ENCODE data around the gene PRDM12. TPM values are rescaled to one million over a fixed set of nuclear protein-coding genes. Genes with fewer than 3 reads are reported as not detected.

PRDM12 gene
- total RNA-seq, 1 donor from 2014 or later: 0.21 TPM

DNA sequence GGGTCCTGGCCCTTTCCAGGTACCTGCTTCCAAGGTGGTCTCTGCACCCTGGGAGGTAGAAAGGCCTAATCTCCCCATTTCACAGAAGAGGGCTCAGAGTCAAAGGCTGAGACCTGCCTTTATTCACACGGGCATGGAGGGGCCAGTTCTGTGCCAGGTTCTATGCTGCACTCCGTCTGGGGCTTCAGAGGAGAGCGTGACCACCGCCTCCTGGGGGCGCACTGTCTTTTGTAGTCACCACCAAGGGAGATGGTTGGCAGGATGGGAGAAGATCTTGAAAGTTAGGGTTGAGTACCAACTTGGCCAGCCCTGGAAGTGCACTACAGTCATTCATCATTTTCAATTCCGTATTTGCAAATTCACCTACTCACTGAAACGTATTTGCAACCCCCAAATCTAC, 23.7 kb upstream of the PRDM12 start:
- H3K4me3 Mint-ChIP-seq (ENCODE audit: low read depth): no peak overlapping the region
- no peak for DNase-seq (ENCODE audit: low spot score)

DNA sequence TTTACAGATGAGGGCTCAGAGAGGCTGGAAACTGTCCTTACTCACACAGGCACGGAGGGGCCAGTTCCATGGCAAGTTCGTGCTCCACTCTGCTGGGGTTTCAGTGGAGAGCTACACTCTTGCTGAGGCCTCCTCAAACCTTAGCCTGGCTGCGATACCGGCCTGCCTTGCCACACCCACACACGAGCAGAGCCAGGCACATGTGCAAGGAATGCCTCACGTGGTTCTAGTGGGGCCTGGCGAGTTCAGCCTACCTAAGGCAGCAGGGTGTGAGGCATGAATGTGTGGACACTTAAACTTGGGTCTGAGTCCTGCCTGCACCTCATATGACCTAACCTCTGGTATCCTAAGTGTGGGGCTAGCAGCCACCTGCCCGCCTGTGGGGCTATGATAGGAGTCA, 21.5 kb upstream of the PRDM12 start:
- H3K4me3 Mint-ChIP-seq (ENCODE audit: low read depth): no peak overlapping the region
- DNase-seq (ENCODE audit: low spot score): no peak
- no peaks in the 10 kb centered on the region for H3K9me3 Mint-ChIP-seq
- H3K27ac Mint-ChIP-seq: no peak overlapping the region
- intact Hi-C loops (cut with micrococcal nuclease): no loop called here
- H3K4me1 Mint-ChIP-seq (ENCODE audit: low read depth): no peaks in the 10 kb centered on the region
- no peaks in the 10 kb centered on the region for H3K27me3 Mint-ChIP-seq (ENCODE audit: low read depth)
- peaks cover 4% of the 10 kb centered on the region for H3K36me3 Mint-ChIP-seq (ENCODE audit: low read depth)

More for the DNA sequence above, 23.7 kb upstream of the PRDM12 start:
- no peaks in the 10 kb centered on the region for H3K27me3 Mint-ChIP-seq (ENCODE audit: low read depth)
- peaks cover 7% of the 10 kb centered on the region for H3K36me3 Mint-ChIP-seq (ENCODE audit: low read depth)
- intact Hi-C loops (cut with micrococcal nuclease): no loop called here
- H3K9me3 Mint-ChIP-seq: no peaks in the 10 kb centered on the region
- H3K27ac Mint-ChIP-seq: no peak overlapping the region
- H3K4me1 Mint-ChIP-seq (ENCODE audit: low read depth): no peaks in the 10 kb centered on the region

DNA sequence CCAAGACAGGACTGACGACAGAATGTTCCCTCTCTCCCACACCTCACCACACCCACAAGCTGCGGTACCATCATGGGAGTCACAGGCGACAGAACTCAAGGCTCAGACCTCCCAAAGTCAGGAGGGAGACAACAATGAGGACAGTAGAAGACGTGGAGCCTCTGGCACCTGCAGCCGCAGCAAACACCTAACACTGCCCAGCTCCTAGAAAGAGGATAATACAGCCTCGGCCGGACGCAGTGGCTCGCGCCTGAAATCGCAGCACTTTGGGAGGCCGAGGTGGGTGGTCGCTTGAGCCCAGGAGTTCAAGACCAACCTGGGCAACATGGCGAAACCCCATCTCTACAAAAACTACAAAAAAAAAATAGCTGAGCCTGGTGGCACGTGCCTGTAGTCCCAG, 13.2 kb upstream of the PRDM12 start:
- Mint-ChIP-seq H3K4me3 (ENCODE audit: low read depth) (no peak overlapping the region), H3K9me3 (no peaks in the 10 kb centered on the region), H3K27ac (no peak overlapping the region), H3K27me3 (ENCODE audit: low read depth) (peaks cover 18% of the 10 kb centered on the region), H3K4me1 (ENCODE audit: low read depth) (no peaks in the 10 kb centered on the region), H3K36me3 (ENCODE audit: low read depth) (no peaks in the 10 kb centered on the region)
- no peak for DNase-seq (ENCODE audit: low spot score)
- intact Hi-C loops (cut with micrococcal nuclease): no loop called here

DNA sequence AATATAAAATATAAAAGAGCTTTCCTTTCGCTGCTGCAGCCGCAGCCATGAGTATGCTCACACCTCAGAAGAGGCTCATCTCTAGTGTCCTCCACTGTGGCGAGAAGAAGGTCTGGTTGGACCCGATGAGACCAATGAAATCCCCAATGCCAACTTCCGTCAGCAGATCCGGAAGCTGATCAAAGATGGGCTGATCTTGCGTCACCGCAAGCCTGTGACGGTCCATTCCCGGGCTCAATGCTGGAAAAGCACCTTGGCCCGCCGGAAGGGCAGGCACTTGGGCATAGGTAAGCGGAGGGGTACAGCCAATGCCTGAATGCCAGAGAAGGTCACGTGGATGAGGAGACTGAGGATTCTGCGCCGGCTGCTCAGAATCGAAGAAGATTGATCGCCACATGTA, 12.6 kb upstream of the PRDM12 start:
- H3K4me1 Mint-ChIP-seq (ENCODE audit: low read depth): no peaks in the 10 kb centered on the region
- no peak for DNase-seq (ENCODE audit: low spot score)
- intact Hi-C loops (cut with micrococcal nuclease): no loop called here
- H3K9me3 Mint-ChIP-seq: no peaks in the 10 kb centered on the region
- no peaks in the 10 kb centered on the region for H3K36me3 Mint-ChIP-seq (ENCODE audit: low read depth)
- no peak overlapping the region for H3K4me3 Mint-ChIP-seq (ENCODE audit: low read depth)
- no peak overlapping the region for H3K27ac Mint-ChIP-seq
- H3K27me3 Mint-ChIP-seq (ENCODE audit: low read depth): peaks cover 22% of the 10 kb centered on the region

- Mint-ChIP-seq H3K9me3 (no peaks in the 10 kb centered on the region), H3K27me3 (ENCODE audit: low read depth) (peaks cover 43% of the 10 kb centered on the region), H3K27ac (no peak overlapping the region), H3K4me1 (ENCODE audit: low read depth) (no peaks in the 10 kb centered on the region), H3K36me3 (ENCODE audit: low read depth) (no peaks in the 10 kb centered on the region), H3K4me3 (ENCODE audit: low read depth) (no peak overlapping the region)
- intact Hi-C loops (cut with micrococcal nuclease): no loop called here
- DNase-seq (ENCODE audit: low spot score): no peak
Observed at GRCh38 chr9:130654879-130655278, 9.5 kb upstream of the PRDM12 start.

DNA sequence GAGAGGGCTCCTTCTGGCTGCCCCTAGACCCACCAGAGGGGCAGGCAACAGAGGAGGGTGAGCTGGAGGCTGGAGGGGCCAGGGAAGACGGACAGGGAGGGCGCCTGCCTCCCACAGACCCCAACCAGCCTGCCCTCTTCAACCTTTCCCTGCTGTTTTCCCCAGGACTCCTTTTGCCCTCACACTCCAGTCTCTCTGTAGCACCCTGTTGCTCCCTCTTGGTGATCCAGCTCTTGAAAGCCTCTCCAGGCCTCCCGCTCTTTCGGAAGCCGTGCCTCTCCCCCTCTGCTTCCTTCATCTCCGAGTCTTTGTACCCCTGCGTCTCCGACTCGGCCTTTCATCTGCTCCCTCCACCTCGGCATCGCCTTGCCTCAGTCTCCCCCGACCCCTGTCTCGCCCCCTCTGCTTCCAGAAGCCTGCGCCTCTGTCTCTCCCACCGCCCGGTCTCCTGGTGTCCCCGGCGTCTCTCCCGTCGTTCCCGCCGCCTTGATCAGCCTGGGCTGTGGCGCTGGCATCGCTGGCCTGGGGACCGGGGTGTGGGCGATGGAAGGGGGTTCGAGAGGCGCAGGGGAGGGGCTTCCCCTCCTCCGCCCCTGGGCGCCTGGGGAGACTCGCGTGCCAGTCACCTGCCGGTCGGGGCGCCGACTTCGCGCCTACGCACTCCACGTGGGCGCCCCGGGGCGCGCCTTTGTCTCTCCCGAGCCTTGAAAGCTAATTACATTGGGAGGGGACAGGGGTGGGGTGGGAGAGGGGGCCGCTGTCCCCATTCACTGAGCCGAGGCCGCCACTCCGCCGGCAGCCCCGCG, 5.3 kb upstream of the PRDM12 start:
- intact Hi-C loops (cut with micrococcal nuclease): no loop called here
- H3K27ac Mint-ChIP-seq: no peak overlapping the region
- no peaks in the 10 kb centered on the region for H3K9me3 Mint-ChIP-seq
- no peak overlapping the region for H3K4me3 Mint-ChIP-seq (ENCODE audit: low read depth)
- no peak for DNase-seq (ENCODE audit: low spot score)
- H3K36me3 Mint-ChIP-seq (ENCODE audit: low read depth): no peaks in the 10 kb centered on the region
- H3K27me3 Mint-ChIP-seq (ENCODE audit: low read depth): peaks cover 62% of the 10 kb centered on the region
- no peaks in the 10 kb centered on the region for H3K4me1 Mint-ChIP-seq (ENCODE audit: low read depth)

DNA sequence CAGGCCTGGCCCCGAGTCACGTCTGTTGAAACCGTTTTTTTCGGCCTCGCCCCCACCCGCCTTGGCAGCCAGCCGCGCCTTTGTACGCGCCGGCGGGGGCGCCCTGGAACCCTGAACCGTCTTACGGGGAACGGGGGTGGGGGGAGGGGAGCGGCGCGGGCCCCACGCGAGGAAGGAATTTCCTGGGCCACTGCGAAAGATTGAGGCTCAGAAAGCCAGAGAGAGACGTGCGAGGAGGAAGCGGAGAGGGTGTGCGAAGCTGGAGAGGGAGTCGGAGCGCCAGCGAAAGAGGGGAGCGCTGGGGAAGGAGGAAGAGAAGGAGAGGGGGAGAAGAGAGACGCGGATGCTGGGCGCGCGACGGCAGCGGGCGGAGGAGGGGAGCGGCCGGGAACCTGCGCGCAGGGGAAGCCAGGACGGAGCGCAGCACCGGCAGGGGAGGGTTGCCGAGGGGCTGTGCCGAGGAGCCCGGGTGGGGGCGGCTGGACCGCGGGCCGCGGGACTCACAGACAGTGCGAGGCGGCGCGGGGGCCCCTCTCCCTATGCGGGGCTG, 4.6 kb upstream of the PRDM12 start:
- no peak overlapping the region for H3K4me3 Mint-ChIP-seq (ENCODE audit: low read depth)
- peaks cover 65% of the 10 kb centered on the region for H3K27me3 Mint-ChIP-seq (ENCODE audit: low read depth)
- H3K36me3 Mint-ChIP-seq (ENCODE audit: low read depth): no peaks in the 10 kb centered on the region
- no peak overlapping the region for H3K27ac Mint-ChIP-seq
- no peaks in the 10 kb centered on the region for H3K9me3 Mint-ChIP-seq
- DNase-seq (ENCODE audit: low spot score): no peak
- intact Hi-C loops (cut with micrococcal nuclease): loop anchor here (5.0 kb wide), 1 partner anchor 1753 kb away; the partner anchor contains the start of gene CFAP77
- H3K4me1 Mint-ChIP-seq (ENCODE audit: low read depth): no peaks in the 10 kb centered on the region

GRCh38 chr9:130660326-130660682, 4.1 kb upstream of the PRDM12 start:
- H3K4me3 Mint-ChIP-seq (ENCODE audit: low read depth): no peak overlapping the region
- no peak for DNase-seq (ENCODE audit: low spot score)
- no peak overlapping the region for H3K27ac Mint-ChIP-seq
- H3K36me3 Mint-ChIP-seq (ENCODE audit: low read depth): no peaks in the 10 kb centered on the region
- H3K4me1 Mint-ChIP-seq (ENCODE audit: low read depth): peaks cover under 1% of the 10 kb centered on the region
- intact Hi-C loops (cut with micrococcal nuclease): loop anchor here (5.0 kb wide), 1 partner anchor 1752 kb away; the partner anchor contains the start of gene CFAP77
- H3K9me3 Mint-ChIP-seq: no peaks in the 10 kb centered on the region
- H3K27me3 Mint-ChIP-seq (ENCODE audit: low read depth): peaks cover 61% of the 10 kb centered on the region

DNA sequence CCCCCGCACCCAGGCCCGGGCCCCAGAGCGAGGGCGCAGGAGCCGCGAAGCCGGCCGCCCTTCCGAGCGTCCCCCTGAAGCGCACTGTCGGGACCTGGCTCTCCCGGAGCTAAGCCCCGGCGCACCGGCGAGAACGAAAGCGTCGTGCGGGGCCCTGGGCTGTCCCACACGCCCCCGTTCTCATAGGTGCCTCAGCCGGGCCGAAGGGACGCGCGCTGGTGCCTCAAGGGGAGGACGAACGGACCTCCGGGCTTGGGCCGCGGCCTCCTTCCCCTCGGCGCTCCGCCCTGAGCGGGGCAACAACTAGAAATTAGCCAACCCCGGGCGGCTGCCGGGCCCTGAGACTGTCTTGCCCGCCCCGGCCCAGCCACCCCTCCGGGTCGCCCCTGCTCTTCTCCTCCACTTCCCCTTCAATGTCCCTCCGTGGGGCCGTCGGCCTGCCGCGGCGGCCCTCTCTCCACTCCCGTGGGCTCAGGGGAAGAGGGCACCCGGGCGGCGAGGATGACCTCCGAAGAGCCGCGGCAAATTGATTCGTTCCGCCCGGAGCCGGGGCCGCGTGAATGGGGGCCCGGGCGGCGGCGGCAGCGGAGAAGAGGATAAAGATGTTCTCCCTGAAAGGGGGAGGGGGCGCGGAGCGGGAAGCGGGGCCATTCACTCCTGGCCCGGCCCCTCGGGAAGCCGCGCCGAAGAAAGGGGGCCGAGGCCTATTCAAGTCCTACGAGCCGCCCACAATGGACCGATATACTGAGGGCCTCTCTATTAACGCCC, 3.5 kb upstream of the PRDM12 start:
- H3K4me3 Mint-ChIP-seq (ENCODE audit: low read depth): no peak overlapping the region
- H3K4me1 Mint-ChIP-seq (ENCODE audit: low read depth): peaks cover 3% of the 10 kb centered on the region
- no peak overlapping the region for H3K27ac Mint-ChIP-seq
- no peaks in the 10 kb centered on the region for H3K9me3 Mint-ChIP-seq
- intact Hi-C loops (cut with micrococcal nuclease): loop anchor here (5.0 kb wide), 1 partner anchor 1751 kb away; the partner anchor contains the start of gene CFAP77
- DNase-seq (ENCODE audit: low spot score): no peak
- no peaks in the 10 kb centered on the region for H3K36me3 Mint-ChIP-seq (ENCODE audit: low read depth)
- H3K27me3 Mint-ChIP-seq (ENCODE audit: low read depth): peaks cover 60% of the 10 kb centered on the region

DNA sequence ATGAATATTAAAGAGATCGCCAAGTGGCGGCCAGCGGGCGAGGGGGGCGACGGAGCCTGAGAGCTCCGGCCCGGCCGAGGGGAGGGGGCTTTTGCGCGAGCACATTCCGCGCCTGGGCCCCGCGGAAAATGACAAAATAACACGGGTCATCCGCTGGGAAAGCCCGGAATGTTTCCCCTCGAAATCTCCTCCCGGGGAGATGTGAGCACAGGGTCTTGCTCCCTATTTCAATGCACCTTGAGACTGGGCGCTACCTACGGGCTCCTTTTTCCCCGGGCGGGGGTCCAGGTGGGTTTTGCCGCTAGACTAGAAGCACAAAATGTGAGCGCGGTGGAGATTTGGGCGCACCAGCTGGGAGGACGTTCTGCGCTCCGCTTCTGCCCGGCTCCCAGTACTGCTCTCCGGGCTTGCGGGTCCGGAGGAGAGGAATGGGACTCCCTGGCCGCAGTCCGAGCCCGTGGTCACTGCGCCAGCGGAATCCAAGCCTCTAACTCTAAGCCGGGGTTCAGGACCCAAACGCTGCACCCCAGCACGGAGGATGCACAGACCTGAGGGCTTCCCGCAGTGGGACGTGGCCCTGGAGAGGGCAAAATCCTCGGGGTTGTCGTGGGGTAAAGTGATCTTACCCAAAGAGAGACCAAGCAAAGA, 2.8 kb upstream of the PRDM12 start:
- Mint-ChIP-seq H3K9me3 (no peaks in the 10 kb centered on the region), H3K4me3 (ENCODE audit: low read depth) (no peak overlapping the region), H3K27ac (no peak overlapping the region), H3K27me3 (ENCODE audit: low read depth) (peaks cover 58% of the 10 kb centered on the region), H3K36me3 (ENCODE audit: low read depth) (no peaks in the 10 kb centered on the region), H3K4me1 (ENCODE audit: low read depth) (peaks cover 3% of the 10 kb centered on the region)
- no peak for DNase-seq (ENCODE audit: low spot score)
- intact Hi-C loops (cut with micrococcal nuclease): loop anchor here (5.0 kb wide), 1 partner anchor 1751 kb away; the partner anchor contains the start of gene CFAP77

DNA sequence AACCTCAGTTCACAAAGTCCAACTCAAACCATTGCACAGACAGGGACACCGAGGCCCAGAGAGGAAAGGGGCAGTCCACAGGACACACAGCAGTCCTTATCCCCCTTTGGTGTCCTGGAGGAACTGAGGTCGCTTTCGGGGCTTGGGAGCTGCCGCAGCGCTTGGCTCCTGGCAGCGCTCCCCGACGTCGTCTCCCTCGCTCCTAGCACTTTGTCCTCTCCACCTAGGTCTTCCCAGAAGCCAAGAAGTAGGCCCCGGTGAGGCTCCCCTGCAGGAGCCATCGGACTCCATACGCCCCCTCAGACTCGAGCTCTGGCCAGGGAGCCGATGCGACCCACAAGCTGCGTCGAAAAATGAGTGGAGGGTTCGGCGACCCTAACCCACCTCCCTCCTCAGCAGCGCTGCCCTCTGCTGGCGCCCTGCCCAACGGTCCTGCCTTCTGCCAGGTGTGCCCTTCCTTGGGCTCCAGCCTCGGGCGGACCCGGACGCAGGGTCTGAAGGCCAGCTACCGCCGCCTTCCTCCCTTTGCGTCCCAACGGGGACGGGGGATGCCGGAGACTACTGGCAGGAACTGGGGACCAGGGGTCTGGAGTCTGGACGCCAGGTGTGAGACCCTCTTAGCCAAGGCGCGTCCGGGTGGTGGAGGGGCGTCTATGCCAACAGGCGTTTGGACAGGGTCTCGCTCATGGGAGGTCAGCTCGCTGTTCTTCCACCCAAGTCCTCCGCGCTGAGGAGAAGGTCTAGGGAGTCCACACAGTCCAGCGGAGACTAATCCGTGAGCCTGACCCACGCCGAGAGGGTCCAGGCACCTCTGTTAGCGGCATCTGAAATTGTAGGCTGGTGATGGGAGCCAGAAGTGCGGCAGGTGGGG, 2.1 kb upstream of the PRDM12 start:
- Mint-ChIP-seq H3K27me3 (ENCODE audit: low read depth) (peaks cover 57% of the 10 kb centered on the region), H3K4me3 (ENCODE audit: low read depth) (no peak overlapping the region), H3K36me3 (ENCODE audit: low read depth) (no peaks in the 10 kb centered on the region), H3K4me1 (ENCODE audit: low read depth) (peaks cover 3% of the 10 kb centered on the region), H3K27ac (no peak overlapping the region), H3K9me3 (no peaks in the 10 kb centered on the region)
- intact Hi-C loops (cut with micrococcal nuclease): loop anchor here (5.0 kb wide), 1 partner anchor 1750 kb away; the partner anchor contains the start of gene CFAP77
- no peak for DNase-seq (ENCODE audit: low spot score)

- DNase-seq (ENCODE audit: low spot score): no peak
- Mint-ChIP-seq H3K4me1 (ENCODE audit: low read depth) (peaks cover 3% of the 10 kb centered on the region), H3K27ac (no peak overlapping the region), H3K4me3 (ENCODE audit: low read depth) (no peak overlapping the region), H3K9me3 (no peaks in the 10 kb centered on the region), H3K36me3 (ENCODE audit: low read depth) (no peaks in the 10 kb centered on the region), H3K27me3 (ENCODE audit: low read depth) (peaks cover 58% of the 10 kb centered on the region)
- intact Hi-C loops (cut with micrococcal nuclease): loop anchor here (5.0 kb wide), 1 partner anchor 1749 kb away; the partner anchor contains the start of gene CFAP77
Observed at GRCh38 chr9:130662970-130663257, 1.5 kb upstream of the PRDM12 start.
